Liver (tissue), 9 donors: ENCODE results near the gene UBE2E2. TPM values are rescaled to one million over a fixed set of nuclear protein-coding genes. Genes with fewer than 3 reads are reported as not detected.

Experiments used
- DNase-seq: peaks from one replicate; pipeline ENCODE4 v3.0.0-alpha.2; 2017; ENCODE audit warnings: low spot score
- H3K27ac ChIP-seq, 2 donors: one replicate each; pipeline ENCODE4 v1.7.0; 2013; ENCODE audit warnings: inconsistent platforms in 2 of 2, low read length in 2 of 2, control low read depth in 1 of 2, low read depth in 1 of 2, mild to moderate bottlenecking in 1 of 2
- H3K27me3 ChIP-seq, 4 donors: one replicate each; pipeline versions ENCODE4 v1.6.1 to v1.7.0; 2013; ENCODE audit warnings: low read length in 3 of 4, inconsistent platforms in 1 of 4, mild to moderate bottlenecking in 1 of 4, moderate library complexity in 1 of 4; ENCODE audit not compliant: control insufficient read depth in 4 of 4, insufficient read depth in 4 of 4
- H3K36me3 ChIP-seq, 4 donors: one replicate each; pipeline versions ENCODE4 v1.6.1 to v1.7.0; 2013; ENCODE audit warnings: low read length in 3 of 4, mild to moderate bottlenecking in 3 of 4, low read depth in 1 of 4, moderate library complexity in 1 of 4; ENCODE audit not compliant: control insufficient read depth in 4 of 4, insufficient read depth in 3 of 4
- H3K4me1 ChIP-seq, 4 donors: one replicate each; pipeline versions ENCODE4 v1.6.1 to v1.7.0; 2013; ENCODE audit warnings: low read length in 3 of 4, mild to moderate bottlenecking in 3 of 4, moderate library complexity in 1 of 4; ENCODE audit not compliant: control insufficient read depth in 4 of 4, insufficient read depth in 4 of 4
- H3K4me3 ChIP-seq, 3 donors: one replicate each; pipeline versions ENCODE4 v1.6.1 to v1.7.0; 2013; ENCODE audit warnings: low read length in 3 of 3, control low read depth in 1 of 3, low read depth in 1 of 3, mild to moderate bottlenecking in 1 of 3
- H3K9ac ChIP-seq, 2 donors: one replicate each; pipeline ENCODE4 v1.7.0; 2013; ENCODE audit warnings: low read length in 2 of 2, mild to moderate bottlenecking in 2 of 2, moderate library complexity in 2 of 2, control low read depth in 1 of 2, low read depth in 1 of 2
- H3K9me3 ChIP-seq, 4 donors: one replicate each; pipeline versions ENCODE4 v1.6.1 to v1.7.0; 2013; ENCODE audit warnings: low read length in 3 of 4; ENCODE audit not compliant: control insufficient read depth in 4 of 4
- EGR1 ChIP-seq, 2 donors: IDR thresholded peaks; 2 replicates each; pipeline ENCODE4 v1.6.1; 2016 to 2018; ENCODE audit warnings: antibody characterized with exemption in 2 of 2, low read depth in 2 of 2
- FOXA1 ChIP-seq: IDR thresholded peaks from 2 replicates; pipeline ENCODE4 v1.6.1; 2016; ENCODE audit warnings: antibody characterized with exemption
- FOXA2 ChIP-seq: IDR thresholded peaks from 2 replicates; pipeline ENCODE4 v1.6.1; 2016; ENCODE audit warnings: antibody characterized with exemption
- GABPA ChIP-seq, 2 donors: IDR thresholded peaks in 1 of 2; conservative IDR thresholded peaks in 1 of 2; 2 replicates each; pipeline ENCODE4 v1.6.1; 2016; ENCODE audit warnings: antibody characterized with exemption in 2 of 2, mild to moderate bottlenecking in 1 of 2, moderate library complexity in 1 of 2
- HNF4G ChIP-seq: IDR thresholded peaks from 2 replicates; pipeline ENCODE4 v1.6.1; 2016; ENCODE audit warnings: antibody characterized with exemption
- JUND ChIP-seq, 2 donors: IDR thresholded peaks; 2 replicates each; pipeline ENCODE4 v1.6.1; 2016; ENCODE audit warnings: antibody characterized with exemption in 2 of 2
- NR2F2 ChIP-seq: IDR thresholded peaks from 2 replicates; pipeline ENCODE4 v1.6.1; 2016; ENCODE audit warnings: antibody characterized with exemption
- RXRA ChIP-seq, 2 donors: IDR thresholded peaks; 2 replicates each; pipeline ENCODE4 v1.6.1; 2017 to 2018; ENCODE audit warnings: antibody characterized with exemption in 2 of 2, mild to moderate bottlenecking in 1 of 2
- SP1 ChIP-seq: IDR thresholded peaks from 2 replicates; pipeline ENCODE4 v1.6.1; 2018; ENCODE audit warnings: antibody characterized with exemption, mild to moderate bottlenecking
- TAF1 ChIP-seq: conservative IDR thresholded peaks from 2 replicates; pipeline ENCODE4 v1.6.1; 2016; ENCODE audit warnings: antibody characterized with exemption, mild to moderate bottlenecking
- YY1 ChIP-seq: IDR thresholded peaks from 2 replicates; pipeline ENCODE4 v1.6.1; 2016; ENCODE audit warnings: antibody characterized with exemption, mild to moderate bottlenecking
- WGBS: extraction: QIAGEN DNeasy Blood & Tissue Kit; methylation state at CpG from one replicate; pipeline ENCODE4 v1.1.7; 2013; 5-methylcytosine and 5-hydroxymethylcytosine counted together
- polyA plus RNA-seq, 2 donors: library from polyadenylated mRNA; stranded (reverse) in 1 of 2; unstranded in 1 of 2; fragments of 200-250 nt in 1 of 2; fragments of >200 nt in 1 of 2; fragmentation: Nextera tagmentation in 1 of 2; extraction: Ambion mirVana in 1 of 2; gene quantifications; one replicate each; pipeline versions ENCODE4 v1.2.1 to v1.2.3, GENCODE V29; 2013 to 2015
- total RNA-seq, 2 donors: library from RNA; depleted of rRNA; stranded (reverse); fragments of >200 nt; gene quantifications; one replicate each; pipeline ENCODE4 v1.2.3, GENCODE V29; 2014
- TF ChIP-seq, protein P1 (sequence below): IDR thresholded peaks from 2 replicates; pipeline ENCODE4 v1.6.1; 2016; ENCODE audit warnings: antibody characterized with exemption
- TF ChIP-seq, protein P2 (sequence below): IDR thresholded peaks from 2 replicates; pipeline ENCODE4 v1.6.1; 2016; ENCODE audit warnings: antibody characterized with exemption, mild to moderate bottlenecking
- TF ChIP-seq, protein P3 (sequence below): IDR thresholded peaks from 2 replicates; pipeline ENCODE4 v1.6.1; 2016; ENCODE audit warnings: antibody characterized with exemption
- donor health status: healthy.
- donor health status: healthy.
- donor health status: healthy.
- donor health status: healthy.
- donor health status: healthy.

Gene UBE2E2
- total and polyA plus RNA-seq, 4 donors = 9.0 to 27.8 (median 16.8) TPM

DNA sequence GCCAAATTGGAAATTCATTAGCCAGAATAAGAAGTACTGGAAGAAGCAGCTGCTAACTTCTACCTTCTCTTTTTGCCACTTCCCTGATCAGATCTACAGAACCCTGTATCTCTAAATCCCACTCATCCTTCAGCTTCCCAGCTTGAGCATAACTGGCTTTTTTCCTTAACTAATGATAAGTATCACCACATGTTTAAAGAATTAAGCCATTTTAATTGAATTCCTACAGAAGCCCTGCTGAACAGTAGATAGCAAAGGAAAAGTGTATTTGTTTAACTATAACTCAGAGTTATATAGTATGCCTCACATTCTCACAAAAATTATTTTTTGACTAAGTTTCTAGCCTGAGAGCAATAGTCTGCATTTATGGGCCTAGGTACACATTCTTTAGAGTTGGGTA is 262.4 kb downstream of the UBE2E2 start:
- no peaks in the 10 kb centered on the region for H3K4me1 ChIP-seq
- no peak overlapping the region for H3K9ac ChIP-seq
- H3K27ac ChIP-seq = no peak overlapping the region
- H3K9me3 ChIP-seq = no peaks in the 10 kb centered on the region
- no peak for DNase-seq
- no peak overlapping the region for H3K4me3 ChIP-seq
- TF ChIP-seq GABPA (IDR thresholded peaks at IDR 0.05 in 1 of 2, conservative IDR thresholded peaks at IDR 0.05 in 1 of 2) (no peak), RXRA (IDR thresholded peaks at IDR 0.05) (no peak), SP1 (no peak), EGR1 (IDR thresholded peaks at IDR 0.05; ENCODE audit: low read depth in 2 of 2) (no peak)
- no peaks in the 10 kb centered on the region for H3K27me3 ChIP-seq
- H3K36me3 ChIP-seq = no peaks in the 10 kb centered on the region

DNA sequence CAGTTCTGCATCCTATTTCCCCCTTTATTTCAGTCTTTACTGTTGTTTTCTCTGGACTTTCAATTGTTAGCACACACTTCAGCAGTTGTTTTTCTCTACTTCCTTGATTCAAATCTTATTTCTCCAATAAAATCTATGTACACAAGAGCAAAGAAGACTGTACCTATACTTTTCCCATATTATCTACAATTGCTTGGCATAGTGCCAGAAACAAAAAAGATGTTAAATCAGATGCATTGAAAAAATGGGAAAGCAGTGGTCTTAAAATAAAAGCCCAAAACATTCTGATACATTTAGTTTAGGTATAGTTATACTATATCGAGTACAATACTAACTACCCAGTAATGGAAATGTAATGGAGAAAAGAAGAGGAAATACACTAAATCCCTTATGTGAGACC is 265.1 kb downstream of the UBE2E2 start:
- WGBS = 97% methylated on average over 1 of the region's 1 CpG
- no peak for TF ChIP-seq NR2F2
- TF ChIP-seq FOXA2 = no peak
- TF ChIP-seq SP1 = no peak
- TF ChIP-seq, protein P1, sequence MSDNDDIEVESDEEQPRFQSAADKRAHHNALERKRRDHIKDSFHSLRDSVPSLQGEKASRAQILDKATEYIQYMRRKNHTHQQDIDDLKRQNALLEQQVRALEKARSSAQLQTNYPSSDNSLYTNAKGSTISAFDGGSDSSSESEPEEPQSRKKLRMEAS = no peak
- no peak for TF ChIP-seq JUND (IDR thresholded peaks at IDR 0.05)
- TF ChIP-seq RXRA (IDR thresholded peaks at IDR 0.05) = no peak
- no peaks in the 10 kb centered on the region for H3K36me3 ChIP-seq

DNA sequence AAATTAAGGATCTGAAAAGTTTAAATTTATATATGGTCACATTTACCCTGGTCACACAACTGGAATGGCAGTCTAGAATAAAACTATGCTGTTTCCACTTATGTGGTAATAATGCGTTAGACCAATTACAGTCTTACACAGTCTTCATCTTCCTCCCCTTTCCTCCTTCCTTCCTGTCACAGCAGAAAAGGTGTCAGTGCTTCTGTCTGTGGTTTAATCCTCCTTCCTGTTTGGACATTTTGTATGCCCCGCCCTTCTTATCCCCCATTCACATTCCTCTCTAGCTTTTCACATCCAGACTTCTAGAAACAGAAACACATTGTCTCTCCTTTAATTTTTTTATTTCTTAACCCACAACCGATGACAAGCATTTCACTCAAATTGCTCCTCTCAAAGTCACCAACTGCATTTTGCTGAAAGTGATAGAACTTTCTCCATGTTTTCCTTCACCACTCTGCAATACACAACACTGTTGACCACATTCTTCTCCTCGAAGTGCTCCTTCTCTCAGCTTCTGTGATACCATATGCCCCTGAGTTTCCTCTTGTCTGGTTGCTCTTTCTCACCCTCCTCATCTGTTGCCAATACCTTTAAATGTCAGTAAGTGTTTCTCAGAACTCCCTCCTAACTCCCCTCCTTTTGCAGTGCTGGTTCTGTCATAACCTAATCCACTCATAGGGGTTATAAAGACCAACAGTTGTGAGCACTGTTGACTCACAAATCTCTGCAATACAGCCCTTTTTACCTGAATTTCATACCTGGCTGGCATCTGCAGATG is 271.6 kb downstream of the UBE2E2 start:
- Histone ChIP-seq H3K4me1 (no peaks in the 10 kb centered on the region), H3K4me3 (no peak overlapping the region), H3K27ac (no peak overlapping the region), H3K9me3 (no peaks in the 10 kb centered on the region), H3K36me3 (no peaks in the 10 kb centered on the region), H3K9ac (no peak overlapping the region), H3K27me3 (no peaks in the 10 kb centered on the region)
- WGBS = 84% methylated on average over 4 of the region's 4 CpGs
- DNase-seq = no peak
- TF ChIP-seq EGR1 (IDR thresholded peaks at IDR 0.05; ENCODE audit: low read depth in 2 of 2) (no peak), TAF1 (no peak), SP1 (no peak), NR2F2 (no peak), HNF4G (no peak), GABPA (IDR thresholded peaks at IDR 0.05 in 1 of 2, conservative IDR thresholded peaks at IDR 0.05 in 1 of 2) (no peak), YY1 (no peak), FOXA1 (no peak)
- TF ChIP-seq, protein P2, sequence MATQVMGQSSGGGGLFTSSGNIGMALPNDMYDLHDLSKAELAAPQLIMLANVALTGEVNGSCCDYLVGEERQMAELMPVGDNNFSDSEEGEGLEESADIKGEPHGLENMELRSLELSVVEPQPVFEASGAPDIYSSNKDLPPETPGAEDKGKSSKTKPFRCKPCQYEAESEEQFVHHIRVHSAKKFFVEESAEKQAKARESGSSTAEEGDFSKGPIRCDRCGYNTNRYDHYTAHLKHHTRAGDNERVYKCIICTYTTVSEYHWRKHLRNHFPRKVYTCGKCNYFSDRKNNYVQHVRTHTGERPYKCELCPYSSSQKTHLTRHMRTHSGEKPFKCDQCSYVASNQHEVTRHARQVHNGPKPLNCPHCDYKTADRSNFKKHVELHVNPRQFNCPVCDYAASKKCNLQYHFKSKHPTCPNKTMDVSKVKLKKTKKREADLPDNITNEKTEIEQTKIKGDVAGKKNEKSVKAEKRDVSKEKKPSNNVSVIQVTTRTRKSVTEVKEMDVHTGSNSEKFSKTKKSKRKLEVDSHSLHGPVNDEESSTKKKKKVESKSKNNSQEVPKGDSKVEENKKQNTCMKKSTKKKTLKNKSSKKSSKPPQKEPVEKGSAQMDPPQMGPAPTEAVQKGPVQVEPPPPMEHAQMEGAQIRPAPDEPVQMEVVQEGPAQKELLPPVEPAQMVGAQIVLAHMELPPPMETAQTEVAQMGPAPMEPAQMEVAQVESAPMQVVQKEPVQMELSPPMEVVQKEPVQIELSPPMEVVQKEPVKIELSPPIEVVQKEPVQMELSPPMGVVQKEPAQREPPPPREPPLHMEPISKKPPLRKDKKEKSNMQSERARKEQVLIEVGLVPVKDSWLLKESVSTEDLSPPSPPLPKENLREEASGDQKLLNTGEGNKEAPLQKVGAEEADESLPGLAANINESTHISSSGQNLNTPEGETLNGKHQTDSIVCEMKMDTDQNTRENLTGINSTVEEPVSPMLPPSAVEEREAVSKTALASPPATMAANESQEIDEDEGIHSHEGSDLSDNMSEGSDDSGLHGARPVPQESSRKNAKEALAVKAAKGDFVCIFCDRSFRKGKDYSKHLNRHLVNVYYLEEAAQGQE = no peak
- TF ChIP-seq, protein P1 = no peak
- TF ChIP-seq, protein P3, sequence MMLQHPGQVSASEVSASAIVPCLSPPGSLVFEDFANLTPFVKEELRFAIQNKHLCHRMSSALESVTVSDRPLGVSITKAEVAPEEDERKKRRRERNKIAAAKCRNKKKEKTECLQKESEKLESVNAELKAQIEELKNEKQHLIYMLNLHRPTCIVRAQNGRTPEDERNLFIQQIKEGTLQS = no peak

More for the DNA sequence above, 265.1 kb downstream of the UBE2E2 start:
- no peaks in the 10 kb centered on the region for H3K4me1 ChIP-seq
- no peak overlapping the region for H3K27ac ChIP-seq
- no peak overlapping the region for H3K9ac ChIP-seq
- no peaks in the 10 kb centered on the region for H3K9me3 ChIP-seq
- H3K4me3 ChIP-seq = no peak overlapping the region
- H3K27me3 ChIP-seq = no peaks in the 10 kb centered on the region
- no peak for DNase-seq
